Osteocyte (in vitro differentiated cells): Measurements from ENCODE around the gene RFX8. TPM values are rescaled to one million over a fixed set of nuclear protein-coding genes. Genes with fewer than 3 reads are reported as not detected.
A peak's percentile ranks its signal among the peaks of the same experiment; 100 is the strongest.

Experiments
- DNase-seq: peaks from one replicate; pipeline ENCODE4 v3.0.0; 2021; ENCODE audit warnings: mixed read lengths; ENCODE audit not compliant: unreplicated experiment; ENCODE audit errors: extremely low spot score
- H3K27ac Mint-ChIP-seq: one replicate; pipeline ENCODE4 v1.8.0; 2021; ENCODE audit warnings: mild to moderate bottlenecking, mixed read lengths; ENCODE audit not compliant: unreplicated experiment
- H3K27me3 Mint-ChIP-seq: one replicate; pipeline ENCODE4 v1.8.0; 2021; ENCODE audit warnings: mixed read lengths; ENCODE audit not compliant: unreplicated experiment
- H3K36me3 Mint-ChIP-seq: one replicate; pipeline ENCODE4 v1.8.0; 2021; ENCODE audit warnings: mixed read lengths; ENCODE audit not compliant: unreplicated experiment
- H3K4me1 Mint-ChIP-seq: one replicate; pipeline ENCODE4 v1.8.0; 2021; ENCODE audit warnings: mixed read lengths; ENCODE audit not compliant: unreplicated experiment
- H3K4me3 Mint-ChIP-seq: one replicate; pipeline ENCODE4 v1.8.0; 2021; ENCODE audit warnings: mild to moderate bottlenecking, moderate library complexity, mixed read lengths; ENCODE audit not compliant: unreplicated experiment
- H3K9me3 Mint-ChIP-seq: one replicate; pipeline ENCODE4 v1.8.0; 2021; ENCODE audit warnings: mixed read lengths; ENCODE audit not compliant: unreplicated experiment
- total RNA-seq: library from RNA; stranded (reverse); gene quantifications from 2 replicates; pipeline ENCODE4 v1.2.1, GENCODE V29; 2021
- TF ChIP-seq, protein P1 (sequence below): fragments of 200-600 bp; sonication (generic); IDR thresholded peaks from 2 replicates; pipeline ENCODE4 v1.5.0; 2021; ENCODE audit warnings: antibody characterized with exemption, mild to moderate bottlenecking, moderate library complexity

Gene RFX8
- total RNA-seq, 1 donor from 2014 or later, result not detected

- no peak overlapping the region for H3K27ac Mint-ChIP-seq
Measured at GRCh38 chr2:101500860-101501259, 25.9 kb upstream of the RFX8 start.

DNA sequence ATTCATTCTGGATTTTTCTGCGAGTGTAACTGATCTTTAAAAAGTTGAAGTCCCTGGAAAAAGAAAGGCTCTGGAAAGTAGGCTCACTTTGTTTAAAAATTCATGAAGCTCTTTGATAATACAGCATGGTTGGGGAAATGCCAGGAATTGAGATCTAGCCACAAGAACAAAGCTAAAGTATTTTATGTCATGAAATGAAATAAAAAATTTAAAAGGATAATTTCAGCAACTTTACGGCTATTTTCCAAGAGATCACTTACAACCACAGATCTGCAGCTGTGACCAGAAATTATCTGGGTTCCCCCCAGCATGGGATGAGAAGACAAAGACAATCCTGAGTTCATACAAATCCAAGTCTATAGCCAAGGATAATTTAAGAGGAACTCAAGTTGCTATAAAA lies 25.3 kb upstream of the RFX8 start:
- no peak overlapping the region for H3K27ac Mint-ChIP-seq
- no peaks in the 10 kb centered on the region for H3K9me3 Mint-ChIP-seq
- no peaks in the 10 kb centered on the region for H3K4me1 Mint-ChIP-seq
- no peaks in the 10 kb centered on the region for H3K36me3 Mint-ChIP-seq
- no peak overlapping the region for H3K4me3 Mint-ChIP-seq
- TF ChIP-seq, protein P1, sequence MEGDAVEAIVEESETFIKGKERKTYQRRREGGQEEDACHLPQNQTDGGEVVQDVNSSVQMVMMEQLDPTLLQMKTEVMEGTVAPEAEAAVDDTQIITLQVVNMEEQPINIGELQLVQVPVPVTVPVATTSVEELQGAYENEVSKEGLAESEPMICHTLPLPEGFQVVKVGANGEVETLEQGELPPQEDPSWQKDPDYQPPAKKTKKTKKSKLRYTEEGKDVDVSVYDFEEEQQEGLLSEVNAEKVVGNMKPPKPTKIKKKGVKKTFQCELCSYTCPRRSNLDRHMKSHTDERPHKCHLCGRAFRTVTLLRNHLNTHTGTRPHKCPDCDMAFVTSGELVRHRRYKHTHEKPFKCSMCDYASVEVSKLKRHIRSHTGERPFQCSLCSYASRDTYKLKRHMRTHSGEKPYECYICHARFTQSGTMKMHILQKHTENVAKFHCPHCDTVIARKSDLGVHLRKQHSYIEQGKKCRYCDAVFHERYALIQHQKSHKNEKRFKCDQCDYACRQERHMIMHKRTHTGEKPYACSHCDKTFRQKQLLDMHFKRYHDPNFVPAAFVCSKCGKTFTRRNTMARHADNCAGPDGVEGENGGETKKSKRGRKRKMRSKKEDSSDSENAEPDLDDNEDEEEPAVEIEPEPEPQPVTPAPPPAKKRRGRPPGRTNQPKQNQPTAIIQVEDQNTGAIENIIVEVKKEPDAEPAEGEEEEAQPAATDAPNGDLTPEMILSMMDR, result no peak
- DNase-seq, result no peak
- peaks cover 14% of the 10 kb centered on the region for H3K27me3 Mint-ChIP-seq

More at GRCh38 chr2:101500860-101501259, 25.9 kb upstream of the RFX8 start:
- Mint-ChIP-seq H3K9me3 (no peaks in the 10 kb centered on the region), H3K4me1 (no peaks in the 10 kb centered on the region), H3K36me3 (no peaks in the 10 kb centered on the region), H3K4me3 (no peak overlapping the region), H3K27me3 (peaks cover 14% of the 10 kb centered on the region)
- TF ChIP-seq, protein P1, result no peak
- DNase-seq, result no peak

DNA sequence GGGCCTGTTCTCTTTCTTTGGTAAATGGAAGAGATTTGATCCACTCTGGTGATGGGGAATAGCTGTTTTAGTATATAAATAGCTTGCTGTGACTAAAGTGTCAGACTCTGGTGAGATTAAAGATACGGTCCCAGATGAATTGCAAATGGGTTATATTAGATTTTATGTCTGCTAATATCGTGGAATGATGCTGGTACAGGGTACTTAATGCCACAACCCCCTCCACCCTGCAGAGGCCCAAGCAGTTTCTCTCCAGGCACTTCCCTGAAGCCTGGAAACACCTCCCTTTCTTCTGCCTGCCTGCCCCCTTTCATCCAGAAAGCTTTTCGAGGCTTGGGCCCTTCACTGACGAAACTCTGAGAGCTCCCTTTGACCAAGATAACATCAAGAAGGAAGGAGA lies 21.4 kb upstream of the RFX8 start:
- Mint-ChIP-seq H3K9me3 (no peaks in the 10 kb centered on the region), H3K27me3 (peaks cover 5% of the 10 kb centered on the region), H3K36me3 (no peaks in the 10 kb centered on the region), H3K4me1 (no peaks in the 10 kb centered on the region), H3K4me3 (no peak overlapping the region), H3K27ac (no peak overlapping the region)
- TF ChIP-seq, protein P1, result no peak
- DNase-seq, result peak; percentile 60

DNA sequence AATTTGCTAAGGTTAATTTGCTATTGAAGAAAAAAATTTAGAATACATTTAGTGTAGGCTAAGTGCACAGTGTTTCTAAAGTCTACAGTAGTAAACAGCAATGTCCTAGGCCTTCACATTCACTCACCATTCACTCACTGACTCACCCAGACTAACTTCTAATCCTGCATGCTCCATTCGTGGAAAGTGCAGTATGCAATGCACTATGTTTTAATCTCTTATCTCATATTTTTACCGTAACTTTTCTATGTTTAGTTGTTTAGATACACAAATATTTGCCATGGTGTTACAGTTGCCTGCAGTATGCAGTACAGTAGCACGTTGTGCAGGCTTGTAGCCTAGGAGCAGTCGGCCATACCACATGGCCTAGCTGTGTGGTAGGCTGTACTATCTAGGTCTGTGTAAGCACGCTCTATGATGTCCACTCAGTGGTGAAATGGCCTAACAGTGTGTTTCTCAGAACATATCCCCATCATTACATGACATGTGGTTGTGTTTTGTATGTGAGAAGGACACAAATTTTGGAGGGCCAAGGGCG lies 18.1 kb upstream of the RFX8 start:
- Mint-ChIP-seq H3K9me3 (no peaks in the 10 kb centered on the region), H3K4me3 (no peak overlapping the region), H3K27ac (no peak overlapping the region), H3K36me3 (no peaks in the 10 kb centered on the region), H3K4me1 (no peaks in the 10 kb centered on the region), H3K27me3 (peaks cover 14% of the 10 kb centered on the region)
- TF ChIP-seq, protein P1, result no peak
- no peak for DNase-seq

DNA sequence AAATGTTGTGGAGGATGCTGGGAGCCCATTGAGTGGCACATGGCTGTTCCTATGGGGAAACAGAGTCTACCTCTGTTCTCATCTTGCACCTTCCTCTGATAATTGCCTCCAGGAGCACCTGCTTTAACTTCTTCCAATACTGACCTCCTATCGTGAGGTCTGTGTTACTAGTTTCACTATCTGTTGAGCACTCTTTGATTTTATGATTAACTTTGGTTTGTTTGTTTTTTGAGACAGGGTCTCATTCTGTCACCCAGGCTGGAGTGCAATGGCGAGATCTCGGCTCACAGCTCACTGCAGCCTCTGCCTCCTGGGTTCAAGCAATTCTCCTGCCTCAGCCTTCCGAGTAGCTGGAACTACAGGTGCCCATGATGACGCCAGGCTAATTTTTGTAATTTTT lies 12.1 kb upstream of the RFX8 start:
- no peaks in the 10 kb centered on the region for H3K9me3 Mint-ChIP-seq
- TF ChIP-seq, protein P1, result no peak

More for the DNA sequence above, 12.1 kb upstream of the RFX8 start:
- Mint-ChIP-seq H3K27me3 (peaks cover 31% of the 10 kb centered on the region), H3K27ac (no peak overlapping the region), H3K36me3 (no peaks in the 10 kb centered on the region), H3K4me3 (no peak overlapping the region), H3K4me1 (no peaks in the 10 kb centered on the region)
- no peak for DNase-seq
